GM23248 (cell line): ENCODE measurements around the gene DCST2. TPM values are rescaled to one million over a fixed set of nuclear protein-coding genes. Genes with fewer than 3 reads are reported as not detected.
A peak's percentile ranks its signal among the peaks of the same experiment; 100 is the strongest.

Source experiments
- DNase-seq: peaks from one replicate; pipeline ENCODE4 v3.0.0-alpha.2; 2015
- H2AFZ ChIP-seq: fragments of 200-600 bp; sonication (generic); 2 replicates; pipeline ENCODE4 v1.6.1; 2016; ENCODE audit warnings: antibody characterized with exemption
- H3F3A ChIP-seq: fragments of 200-600 bp; sonication (generic); 2 replicates; pipeline ENCODE4 v1.6.1; 2016; ENCODE audit warnings: mild to moderate bottlenecking, antibody characterized with exemption, mixed run types; ENCODE audit not compliant: insufficient read depth
- H3K27ac ChIP-seq: fragments of 200-600 bp; sonication (generic); 2 replicates; pipeline ENCODE4 v1.5.1; 2016; ENCODE audit warnings: mild to moderate bottlenecking
- H3K27me3 ChIP-seq: fragments of 200-600 bp; sonication (generic); replicated peaks from 2 replicates; pipeline ENCODE4 v1.6.1; 2016; ENCODE audit warnings: mild to moderate bottlenecking; ENCODE audit not compliant: insufficient read depth
- H3K36me3 ChIP-seq: fragments of 200-600 bp; sonication (generic); 2 replicates; pipeline ENCODE4 v1.6.1; 2016; ENCODE audit warnings: low read depth, mild to moderate bottlenecking
- H3K4me1 ChIP-seq: fragments of 200-600 bp; sonication (generic); 2 replicates; pipeline ENCODE4 v1.6.1; 2016; ENCODE audit warnings: mild to moderate bottlenecking; ENCODE audit not compliant: insufficient read depth
- H3K4me2 ChIP-seq: fragments of 200-600 bp; sonication (generic); one replicate; pipeline ENCODE4 v1.6.1; 2016; ENCODE audit warnings: mild to moderate bottlenecking; ENCODE audit not compliant: unreplicated experiment
- H3K4me3 ChIP-seq: fragments of 200-600 bp; sonication (generic); 2 replicates; pipeline ENCODE4 v1.5.1; 2016; ENCODE audit warnings: mild to moderate bottlenecking
- H3K79me2 ChIP-seq: fragments of 200-600 bp; sonication (generic); 2 replicates; pipeline ENCODE4 v1.6.1; 2016; ENCODE audit warnings: mild to moderate bottlenecking; ENCODE audit not compliant: insufficient read depth
- H3K9ac ChIP-seq: fragments of 200-600 bp; sonication (generic); 2 replicates; pipeline ENCODE4 v1.6.1; 2016; ENCODE audit warnings: mild to moderate bottlenecking
- H3K9me2 ChIP-seq: fragments of 200-600 bp; sonication (generic); 2 replicates; pipeline ENCODE4 v1.6.1; 2016; ENCODE audit warnings: mixed run types, mild to moderate bottlenecking, moderate library complexity; ENCODE audit not compliant: insufficient read depth
- H3K9me3 ChIP-seq: fragments of 200-600 bp; sonication (generic); one replicate; pipeline ENCODE4 v1.6.1; 2017; ENCODE audit warnings: low read depth
- H4K20me1 ChIP-seq: fragments of 200-600 bp; sonication (generic); 2 replicates; pipeline ENCODE4 v1.6.0; 2016; ENCODE audit not compliant: insufficient read depth
- EZH2 ChIP-seq: fragments of 200-600 bp; sonication (generic); IDR thresholded peaks from 2 replicates; pipeline ENCODE4 v1.6.1; 2018; ENCODE audit warnings: antibody characterized with exemption, mild to moderate bottlenecking; ENCODE audit not compliant: insufficient read depth, poor library complexity, severe bottlenecking
- EZH2phosphoT487 ChIP-seq: fragments of 200-600 bp; sonication (generic); IDR thresholded peaks from 2 replicates; pipeline ENCODE4 v1.6.1; 2018; ENCODE audit warnings: antibody characterized with exemption, moderate library complexity, mild to moderate bottlenecking, low read depth; ENCODE audit not compliant: insufficient read depth
- WGBS, 2 experiments: methylation state at CpG; one replicate each; pipeline ENCODE4 v1.1.6; 2015 to 2017; ENCODE audit warnings: low lambda C conversion rate in 2 of 2, low coverage in 1 of 2; ENCODE audit errors: missing lambda C conversion rate in 2 of 2; 5-methylcytosine and 5-hydroxymethylcytosine counted together
- in situ Hi-C: fragments of 300-500 bp; cut with MboI; formaldehyde crosslinking; loops from 2 replicates; pipeline ENCODE4 v1.15.0; 2020
- polyA plus RNA-seq: library from polyadenylated mRNA; unstranded; fragments of >200 nt; fragmentation: Nextera tagmentation; extraction: Ambion mirVana; gene quantifications from 2 replicates; pipeline ENCODE4 v1.2.1, GENCODE V29; 2016
- total RNA-seq: library from RNA; depleted of rRNA; stranded (reverse); fragments of >200 nt; shearing (Covaris generic); gene quantifications from 2 replicates; pipeline ENCODE4 v1.2.3, GENCODE V29; 2014; rRNA removed

DCST2 gene
- total RNA-seq (not detected in 2 replicates), polyA plus RNA-seq (0.14 and 0.16 TPM in 2 replicates)

DNA sequence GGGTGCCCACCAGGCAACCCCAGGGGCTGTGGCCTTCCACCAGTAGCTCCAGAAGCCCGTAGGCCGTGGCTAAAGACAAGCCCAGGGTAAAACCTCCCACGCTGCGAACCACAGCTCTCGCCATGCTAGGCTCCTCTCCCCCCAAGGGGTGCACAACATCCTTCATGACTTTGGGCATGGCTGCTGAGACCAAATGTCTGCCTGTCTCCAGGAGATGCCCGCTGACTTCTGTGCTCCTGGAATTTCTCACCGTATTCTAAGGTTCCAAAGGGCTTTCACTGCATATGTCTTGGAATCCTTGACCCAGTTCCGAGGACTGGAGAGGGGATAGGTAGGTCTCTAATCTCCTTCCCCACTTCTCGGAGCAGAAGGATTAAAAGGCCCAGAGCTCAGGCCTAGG, at the start of gene DCST2, which contains the start of gene DCST1:
TSS of gene DCST2 (minus strand) at position 258 of the 400 bp plus-strand sequence. CDS start at position 178, 80 bp downstream.
TSS of gene DCST1 (plus strand) at position 301 of the 400 bp plus-strand sequence. CDS start 213 bp downstream, outside the sequence.
- Histone ChIP-seq H2AFZ (no peak within 1 kb of the TSS), H3K4me1 (peaks cover 3% of the 10 kb centered on the region; the same call in 1 of the 2 replicates), H3K27me3 (no peaks in the 10 kb centered on the region), H3K79me2 (no peaks in the 10 kb centered on the region), H3F3A (no peaks in the 10 kb centered on the region), H3K9me3 (no peaks in the 10 kb centered on the region), H3K9ac (no peak within 1 kb of the TSS), H3K27ac (no peak within 1 kb of the TSS), H3K4me3 (no peak within 1 kb of the TSS), H3K9me2 (no peaks in the 10 kb centered on the region), H4K20me1 (no peaks in the 10 kb centered on the region), H3K4me2 (no peak within 1 kb of the TSS), H3K36me3 (no peaks in the 10 kb centered on the region)
- no peak for TF ChIP-seq EZH2phosphoT487
- TF ChIP-seq EZH2, result no peak
- no peak for DNase-seq
- in situ Hi-C loops, result no loop called here
- WGBS, 2 experiments, result 80% methylated on average over 9 of the region's 9 CpGs

GRCh38 chr1:155083052-155083541, 49.5 kb upstream of the DCST2 start:
- Histone ChIP-seq H3F3A (peaks cover 7% of the 10 kb centered on the region), H3K4me2 (no peak overlapping the region), H3K36me3 (no peaks in the 10 kb centered on the region), H3K27me3 (peaks cover 49% of the 10 kb centered on the region), H3K4me1 (peaks cover 5% of the 10 kb centered on the region; the same call in 1 of the 2 replicates), H2AFZ (no peak overlapping the region), H3K27ac (no peak overlapping the region), H3K9ac (no peak overlapping the region), H3K79me2 (no peaks in the 10 kb centered on the region), H3K9me3 (no peaks in the 10 kb centered on the region), H3K9me2 (no peaks in the 10 kb centered on the region), H3K4me3 (no peak overlapping the region), H4K20me1 (no peaks in the 10 kb centered on the region)
- peak; percentile 37 for TF ChIP-seq EZH2
- TF ChIP-seq EZH2phosphoT487, result no peak
- 45 to 48% methylated on average over 6 of the region's 6 CpGs for WGBS, 2 experiments
- in situ Hi-C loops, result no loop called here
- no peak for DNase-seq

DNA sequence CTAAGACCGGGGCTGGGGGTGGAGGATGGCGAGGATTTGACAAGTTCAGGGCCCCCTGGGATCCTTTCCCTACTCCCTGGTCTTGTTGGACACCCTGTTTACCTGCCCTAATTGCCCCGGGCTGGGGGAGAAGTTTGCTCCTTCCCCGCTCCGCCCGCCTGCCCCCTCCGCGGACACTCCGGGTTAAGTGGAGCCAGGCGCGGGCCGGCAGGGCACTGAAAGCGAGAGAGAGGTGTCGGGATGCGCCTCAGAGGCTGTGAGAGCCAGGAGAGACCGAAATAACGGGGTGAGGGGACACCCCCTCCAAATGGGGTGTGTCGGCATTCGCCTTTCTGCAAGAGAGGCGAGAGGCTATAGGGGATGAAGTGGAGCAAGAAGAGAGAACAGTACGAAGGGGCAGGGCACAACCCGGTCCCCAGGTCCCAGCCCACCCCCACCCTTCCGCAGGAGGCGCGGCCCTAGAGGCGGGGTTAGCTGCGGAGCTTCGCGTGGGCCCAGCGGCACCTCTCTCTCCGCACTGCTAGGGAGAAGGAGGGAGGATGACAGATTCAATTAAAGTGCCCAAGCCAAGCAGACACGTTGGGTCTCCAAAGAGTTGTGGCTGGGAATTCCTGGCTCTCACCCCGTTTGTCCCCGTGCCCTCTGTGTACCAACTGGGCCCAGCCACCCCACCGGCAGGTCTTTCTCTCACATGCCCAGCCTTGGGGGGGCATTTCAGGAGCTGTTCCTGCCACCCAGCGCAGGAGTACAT, 48.9 kb upstream of the DCST2 start:
- peaks cover 5% of the 10 kb centered on the region; the same call in 1 of the 2 replicates for H3K4me1 ChIP-seq
- peak; percentile 40 for DNase-seq
- H3K27ac ChIP-seq, result no peak overlapping the region
- H3K79me2 ChIP-seq, result no peaks in the 10 kb centered on the region
- H2AFZ ChIP-seq, result no peak overlapping the region
- no peaks in the 10 kb centered on the region for H3K9me2 ChIP-seq
- no peak overlapping the region for H3K4me2 ChIP-seq
- no peaks in the 10 kb centered on the region for H3K36me3 ChIP-seq
- no peak overlapping the region for H3K4me3 ChIP-seq
- no peak overlapping the region for H3K9ac ChIP-seq
- H3F3A ChIP-seq, result peaks cover 7% of the 10 kb centered on the region
- WGBS, 2 experiments, result 5 to 8% methylated on average over 36 of the region's 36 CpGs
- peaks cover 49% of the 10 kb centered on the region for H3K27me3 ChIP-seq
- no peaks in the 10 kb centered on the region for H4K20me1 ChIP-seq
- H3K9me3 ChIP-seq, result no peaks in the 10 kb centered on the region
- in situ Hi-C loops, result no loop called here
- TF ChIP-seq EZH2 (no peak), EZH2phosphoT487 (peak; percentile 93)

DNA sequence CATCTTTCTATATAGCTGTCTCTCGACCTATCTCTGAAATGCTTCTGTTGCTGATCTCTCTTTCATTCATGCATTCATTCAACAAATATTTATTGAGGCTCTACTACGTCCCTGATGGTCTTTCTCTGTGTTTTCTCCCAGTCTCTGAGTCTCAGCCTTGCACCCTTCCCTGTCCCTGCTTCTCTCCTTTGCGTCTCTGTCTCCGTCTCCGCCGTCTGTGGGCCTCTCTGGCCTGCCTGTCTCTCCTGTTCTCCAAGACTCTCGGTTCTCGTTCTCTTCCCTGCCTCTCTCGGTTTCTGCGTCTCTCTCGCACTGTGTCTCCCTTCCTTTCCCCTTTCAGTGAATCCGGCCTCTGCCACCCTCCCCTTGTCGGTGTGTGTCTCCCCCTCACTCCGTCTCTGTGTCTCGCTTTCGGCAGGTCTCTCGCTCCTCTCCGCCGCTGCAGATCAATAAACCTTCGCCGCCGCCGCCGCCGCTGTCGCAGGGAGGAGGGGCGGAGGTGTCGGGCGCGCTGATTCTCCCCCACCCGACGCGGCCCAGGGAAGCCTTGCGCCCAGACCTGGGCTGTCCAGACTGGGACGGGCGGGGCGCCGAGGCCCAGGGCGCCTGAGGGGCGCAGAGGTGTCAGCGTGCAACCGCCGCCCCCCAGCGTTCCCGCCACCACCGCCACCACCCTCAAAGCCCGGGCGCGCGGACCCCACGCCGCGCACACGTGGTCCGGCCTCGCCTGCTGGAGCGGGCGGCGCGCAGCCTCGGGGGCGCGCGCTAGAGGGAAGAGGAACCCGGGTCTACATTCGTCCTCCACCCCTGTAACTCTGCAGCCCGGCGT, 48.1 kb upstream of the DCST2 start:
- Histone ChIP-seq H3K27me3 (peaks cover 49% of the 10 kb centered on the region), H3K4me3 (peak overlapping the region; percentile 40), H4K20me1 (no peaks in the 10 kb centered on the region), H2AFZ (peak overlapping the region; percentile 57), H3K27ac (no peak overlapping the region), H3K79me2 (no peaks in the 10 kb centered on the region), H3K4me2 (peak overlapping the region; percentile 18), H3K4me1 (peaks cover 5% of the 10 kb centered on the region; the same call in 1 of the 2 replicates), H3K9me3 (no peaks in the 10 kb centered on the region), H3K9ac (no peak overlapping the region), H3K9me2 (no peaks in the 10 kb centered on the region), H3K36me3 (no peaks in the 10 kb centered on the region), H3F3A (peaks cover 7% of the 10 kb centered on the region)
- in situ Hi-C loops, result no loop called here
- WGBS, 2 experiments, result 2 to 3% methylated on average over 29 to 58 of the region's 68 CpGs
- peak; percentile 98 for TF ChIP-seq EZH2
- no peak; the same call in 1 of the 2 replicates for TF ChIP-seq EZH2phosphoT487
- DNase-seq, result peak; percentile 40
